WTC11 (cell line): ENCODE results near the gene ADGRL1.

Source experiments
- JUN ChIP-seq: sonication (generic); formaldehyde crosslinking; IDR thresholded peaks from 2 replicates; pipeline ENCODE4 v1.8.0; 2023; ENCODE audit warnings: mild to moderate bottlenecking, missing genetic modification reagents
- MAX ChIP-seq: sonication (generic); formaldehyde crosslinking; IDR thresholded peaks from 2 replicates; pipeline ENCODE4 v1.8.0; 2022; ENCODE audit warnings: mild to moderate bottlenecking, missing genetic modification reagents
- NFE2L1 ChIP-seq: sonication (generic); formaldehyde crosslinking; IDR thresholded peaks from 2 replicates; pipeline ENCODE4 v1.8.1; 2023; ENCODE audit warnings: missing genetic modification reagents
- SMAD3 ChIP-seq: sonication (generic); formaldehyde crosslinking; IDR thresholded peaks from 2 replicates; pipeline ENCODE4 v1.8.0; 2022; ENCODE audit warnings: missing genetic modification reagents, mild to moderate bottlenecking, borderline replicate concordance
- USF2 ChIP-seq: sonication (generic); formaldehyde crosslinking; IDR thresholded peaks from 2 replicates; pipeline ENCODE4 v1.8.1; 2023; ENCODE audit warnings: mild to moderate bottlenecking, missing genetic modification reagents, moderate library complexity
- ZNF219 ChIP-seq: sonication (generic); formaldehyde crosslinking; IDR thresholded peaks from 2 replicates; pipeline ENCODE4 v1.8.0; 2023; ENCODE audit warnings: missing genetic modification reagents, mild to moderate bottlenecking, borderline replicate concordance
- ZNF317 ChIP-seq: sonication (generic); formaldehyde crosslinking; IDR thresholded peaks from 2 replicates; pipeline ENCODE4 v1.8.1; 2023; ENCODE audit warnings: low read depth, mild to moderate bottlenecking, moderate library complexity, missing genetic modification reagents, borderline replicate concordance
- ZNF396 ChIP-seq: fragments of 250-450 bp; sonication (Bioruptor Pico); IDR thresholded peaks from 2 replicates; pipeline ENCODE4 v1.8.0; 2021; ENCODE audit warnings: mild to moderate bottlenecking, moderate library complexity, borderline replicate concordance
- TF ChIP-seq, protein P1 (sequence below): fragments of 200-600 bp; IDR thresholded peaks from 2 replicates; pipeline ENCODE4 v1.8.0; 2022; ENCODE audit warnings: antibody characterized with exemption
- TF ChIP-seq, protein P2 (sequence below): sonication (generic); formaldehyde crosslinking; IDR thresholded peaks from 2 replicates; pipeline ENCODE4 v1.8.1; 2023; ENCODE audit warnings: mild to moderate bottlenecking, moderate library complexity, missing genetic modification reagents

GRCh38 chr19:14107581-14108461 is 98.1 kb downstream of the ADGRL1 start:
- TF ChIP-seq USF2 (CRISPR knock-in tag) (no peak), JUN (no peak), ZNF219 (no peak), ZNF396 (no peak), ZNF317 (CRISPR knock-in tag) (no peak), SMAD3 (CRISPR knock-in tag) (no peak), MAX (CRISPR knock-in tag) (no peak), NFE2L1 (CRISPR knock-in tag) (no peak)
- TF ChIP-seq, protein P1, sequence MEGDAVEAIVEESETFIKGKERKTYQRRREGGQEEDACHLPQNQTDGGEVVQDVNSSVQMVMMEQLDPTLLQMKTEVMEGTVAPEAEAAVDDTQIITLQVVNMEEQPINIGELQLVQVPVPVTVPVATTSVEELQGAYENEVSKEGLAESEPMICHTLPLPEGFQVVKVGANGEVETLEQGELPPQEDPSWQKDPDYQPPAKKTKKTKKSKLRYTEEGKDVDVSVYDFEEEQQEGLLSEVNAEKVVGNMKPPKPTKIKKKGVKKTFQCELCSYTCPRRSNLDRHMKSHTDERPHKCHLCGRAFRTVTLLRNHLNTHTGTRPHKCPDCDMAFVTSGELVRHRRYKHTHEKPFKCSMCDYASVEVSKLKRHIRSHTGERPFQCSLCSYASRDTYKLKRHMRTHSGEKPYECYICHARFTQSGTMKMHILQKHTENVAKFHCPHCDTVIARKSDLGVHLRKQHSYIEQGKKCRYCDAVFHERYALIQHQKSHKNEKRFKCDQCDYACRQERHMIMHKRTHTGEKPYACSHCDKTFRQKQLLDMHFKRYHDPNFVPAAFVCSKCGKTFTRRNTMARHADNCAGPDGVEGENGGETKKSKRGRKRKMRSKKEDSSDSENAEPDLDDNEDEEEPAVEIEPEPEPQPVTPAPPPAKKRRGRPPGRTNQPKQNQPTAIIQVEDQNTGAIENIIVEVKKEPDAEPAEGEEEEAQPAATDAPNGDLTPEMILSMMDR = no peak
- TF ChIP-seq, protein P2, sequence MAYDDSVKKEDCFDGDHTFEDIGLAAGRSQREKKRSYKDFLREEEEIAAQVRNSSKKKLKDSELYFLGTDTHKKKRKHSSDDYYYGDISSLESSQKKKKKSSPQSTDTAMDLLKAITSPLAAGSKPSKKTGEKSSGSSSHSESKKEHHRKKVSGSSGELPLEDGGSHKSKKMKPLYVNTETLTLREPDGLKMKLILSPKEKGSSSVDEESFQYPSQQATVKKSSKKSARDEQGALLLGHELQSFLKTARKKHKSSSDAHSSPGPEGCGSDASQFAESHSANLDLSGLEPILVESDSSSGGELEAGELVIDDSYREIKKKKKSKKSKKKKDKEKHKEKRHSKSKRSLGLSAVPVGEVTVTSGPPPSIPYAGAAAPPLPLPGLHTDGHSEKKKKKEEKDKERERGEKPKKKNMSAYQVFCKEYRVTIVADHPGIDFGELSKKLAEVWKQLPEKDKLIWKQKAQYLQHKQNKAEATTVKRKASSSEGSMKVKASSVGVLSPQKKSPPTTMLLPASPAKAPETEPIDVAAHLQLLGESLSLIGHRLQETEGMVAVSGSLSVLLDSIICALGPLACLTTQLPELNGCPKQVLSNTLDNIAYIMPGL = no peak
